ENCODE results near the gene KIFC1. TPM values are rescaled to one million over a fixed set of nuclear protein-coding genes. Genes with fewer than 3 reads are reported as not detected.

KIFC1 gene
- total RNA-seq, 2 donors from 2014 or later: 56.6 to 94.3 TPM

DNA sequence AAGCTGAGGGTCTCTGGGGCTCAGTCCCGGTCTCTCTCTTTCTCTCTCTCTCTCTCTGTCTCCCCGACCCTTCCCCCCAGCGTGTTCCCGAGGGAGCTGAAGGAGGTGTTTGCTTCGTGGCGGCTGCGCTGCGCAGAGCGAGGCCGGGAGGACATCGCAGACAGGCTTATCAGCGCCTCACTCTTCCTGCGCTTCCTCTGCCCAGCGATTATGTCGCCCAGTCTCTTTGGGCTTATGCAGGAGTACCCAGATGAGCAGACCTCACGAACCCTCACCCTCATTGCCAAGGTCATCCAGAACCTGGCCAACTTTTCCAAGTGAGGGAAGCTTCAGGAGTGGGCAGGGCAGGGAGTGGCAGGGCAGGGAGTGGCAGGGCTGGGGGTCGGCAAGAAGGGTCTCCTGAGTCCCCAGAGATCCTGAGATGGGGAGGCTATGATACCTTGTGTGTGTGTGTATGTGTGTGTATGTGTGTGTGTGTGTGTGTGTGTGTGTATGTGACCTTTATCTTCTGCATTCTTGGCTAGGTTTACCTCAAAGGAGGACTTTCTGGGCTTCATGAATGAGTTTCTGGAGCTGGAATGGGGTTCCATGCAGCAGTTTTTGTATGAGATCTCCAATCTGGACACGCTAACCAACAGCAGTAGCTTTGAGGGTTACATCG, 49.2 kb downstream of the KIFC1 start:
- Mint-ChIP-seq H3K27ac (no peak overlapping the region), H3K36me3 (ENCODE audit: low read depth) (peaks cover 74% of the 10 kb centered on the region), H3K4me3 (no peak overlapping the region), H3K9me3 (no peaks in the 10 kb centered on the region), H3K27me3 (ENCODE audit: insufficient read depth) (no peaks in the 10 kb centered on the region), H3K4me1 (no peaks in the 10 kb centered on the region)
- Histone ChIP-seq H3K27ac (ENCODE audit: low read depth, low read length) (no peak overlapping the region), H3K9me3 (ENCODE audit: control insufficient read depth, low read length) (no peaks in the 10 kb centered on the region), H3K4me3 (ENCODE audit: low read length) (no peak overlapping the region), H3K27me3 (ENCODE audit: control insufficient read depth, insufficient read depth, low read length, poor library complexity, severe bottlenecking) (no peaks in the 10 kb centered on the region), H3K9ac (ENCODE audit: extremely low read depth, low read length, poor library complexity, severe bottlenecking) (no peak overlapping the region), H3K4me1 (ENCODE audit: control insufficient read depth, insufficient read depth, low read length) (no peaks in the 10 kb centered on the region), H3K36me3 (ENCODE audit: control insufficient read depth, insufficient read depth, low read length) (peaks cover 70% of the 10 kb centered on the region)
- DNase-seq: no peak
- TF ChIP-seq, protein P1, sequence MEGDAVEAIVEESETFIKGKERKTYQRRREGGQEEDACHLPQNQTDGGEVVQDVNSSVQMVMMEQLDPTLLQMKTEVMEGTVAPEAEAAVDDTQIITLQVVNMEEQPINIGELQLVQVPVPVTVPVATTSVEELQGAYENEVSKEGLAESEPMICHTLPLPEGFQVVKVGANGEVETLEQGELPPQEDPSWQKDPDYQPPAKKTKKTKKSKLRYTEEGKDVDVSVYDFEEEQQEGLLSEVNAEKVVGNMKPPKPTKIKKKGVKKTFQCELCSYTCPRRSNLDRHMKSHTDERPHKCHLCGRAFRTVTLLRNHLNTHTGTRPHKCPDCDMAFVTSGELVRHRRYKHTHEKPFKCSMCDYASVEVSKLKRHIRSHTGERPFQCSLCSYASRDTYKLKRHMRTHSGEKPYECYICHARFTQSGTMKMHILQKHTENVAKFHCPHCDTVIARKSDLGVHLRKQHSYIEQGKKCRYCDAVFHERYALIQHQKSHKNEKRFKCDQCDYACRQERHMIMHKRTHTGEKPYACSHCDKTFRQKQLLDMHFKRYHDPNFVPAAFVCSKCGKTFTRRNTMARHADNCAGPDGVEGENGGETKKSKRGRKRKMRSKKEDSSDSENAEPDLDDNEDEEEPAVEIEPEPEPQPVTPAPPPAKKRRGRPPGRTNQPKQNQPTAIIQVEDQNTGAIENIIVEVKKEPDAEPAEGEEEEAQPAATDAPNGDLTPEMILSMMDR (conservative IDR thresholded peaks at IDR 0.05): no peak
- 90 to 91% methylated on average over 12 to 19 of the region's 19 CpGs for WGBS, 2 experiments (ENCODE audit: insufficient coverage in 1 of 2, insufficient read length in 1 of 2)

DNA sequence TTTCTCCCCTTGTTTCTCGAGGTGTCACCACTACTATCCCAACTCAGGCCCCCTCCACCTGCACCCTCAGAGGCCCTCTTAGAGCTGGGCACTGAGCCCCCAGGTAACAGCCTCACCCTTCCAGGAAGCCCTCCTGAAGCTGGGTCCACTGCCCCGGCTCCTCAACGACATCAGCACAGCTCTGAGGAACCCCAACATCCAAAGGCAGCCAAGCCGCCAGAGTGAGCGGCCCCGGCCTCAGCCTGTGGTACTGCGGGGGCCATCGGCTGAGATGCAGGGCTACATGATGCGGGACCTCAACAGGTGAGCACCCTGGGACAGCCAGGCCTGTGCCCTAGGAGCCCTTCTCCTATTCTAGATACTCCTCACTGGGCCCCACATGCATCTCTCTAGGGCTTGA, 49.8 kb downstream of the KIFC1 start:
- 82 to 94% methylated on average over 3 to 9 of the region's 9 CpGs for WGBS, 2 experiments (ENCODE audit: insufficient coverage in 1 of 2, insufficient read length in 1 of 2)
- Mint-ChIP-seq H3K36me3 (ENCODE audit: low read depth) (peaks cover 74% of the 10 kb centered on the region), H3K9me3 (no peaks in the 10 kb centered on the region), H3K27me3 (ENCODE audit: insufficient read depth) (no peaks in the 10 kb centered on the region), H3K27ac (no peak overlapping the region), H3K4me3 (no peak overlapping the region), H3K4me1 (no peaks in the 10 kb centered on the region)
- no peaks in the 10 kb centered on the region for H3K27me3 ChIP-seq (ENCODE audit: control insufficient read depth, insufficient read depth, low read length, poor library complexity, severe bottlenecking)
- H3K4me3 ChIP-seq (ENCODE audit: low read length): no peak overlapping the region
- no peaks in the 10 kb centered on the region for H3K4me1 ChIP-seq (ENCODE audit: control insufficient read depth, insufficient read depth, low read length)
- H3K36me3 ChIP-seq (ENCODE audit: control insufficient read depth, insufficient read depth, low read length): peaks cover 71% of the 10 kb centered on the region
- H3K9ac ChIP-seq (ENCODE audit: extremely low read depth, low read length, poor library complexity, severe bottlenecking): no peak overlapping the region
- H3K27ac ChIP-seq (ENCODE audit: low read depth, low read length): no peak overlapping the region
- no peaks in the 10 kb centered on the region for H3K9me3 ChIP-seq (ENCODE audit: control insufficient read depth, low read length)
- TF ChIP-seq, protein P1 (conservative IDR thresholded peaks at IDR 0.05): no peak
- no peak for DNase-seq

DNA sequence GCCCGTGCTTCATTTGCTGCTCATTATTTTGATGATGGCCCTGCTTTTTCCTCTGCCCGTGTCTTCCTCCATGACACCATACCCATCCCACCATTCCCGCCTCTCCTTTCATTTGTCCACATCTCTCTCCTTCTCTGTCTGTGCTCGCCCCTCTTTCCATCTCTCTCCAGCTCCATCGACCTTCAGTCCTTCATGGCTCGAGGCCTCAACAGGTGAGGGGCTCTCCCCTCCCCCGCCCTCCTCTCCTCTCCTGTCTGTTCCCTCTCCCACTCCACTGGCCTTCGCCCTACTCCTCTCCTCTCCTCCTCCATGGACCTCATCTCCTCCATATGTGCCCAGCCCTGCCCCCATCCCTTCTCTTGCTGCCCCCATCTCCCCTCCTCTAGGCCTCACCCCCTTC, 50.7 kb downstream of the KIFC1 start:
- WGBS, 2 experiments (ENCODE audit: insufficient coverage in 1 of 2, insufficient read length in 1 of 2): 86 to 92% methylated on average over 7 to 8 of the region's 8 CpGs
- Histone ChIP-seq H3K4me1 (ENCODE audit: control insufficient read depth, insufficient read depth, low read length) (no peaks in the 10 kb centered on the region), H3K36me3 (ENCODE audit: control insufficient read depth, insufficient read depth, low read length) (peaks cover 69% of the 10 kb centered on the region), H3K27me3 (ENCODE audit: control insufficient read depth, insufficient read depth, low read length, poor library complexity, severe bottlenecking) (no peaks in the 10 kb centered on the region), H3K4me3 (ENCODE audit: low read length) (no peak overlapping the region), H3K9me3 (ENCODE audit: control insufficient read depth, low read length) (no peaks in the 10 kb centered on the region), H3K27ac (ENCODE audit: low read depth, low read length) (no peak overlapping the region), H3K9ac (ENCODE audit: extremely low read depth, low read length, poor library complexity, severe bottlenecking) (no peak overlapping the region)
- DNase-seq: no peak
- H3K9me3 Mint-ChIP-seq: no peaks in the 10 kb centered on the region
- TF ChIP-seq, protein P1 (conservative IDR thresholded peaks at IDR 0.05): no peak
- H3K4me1 Mint-ChIP-seq: no peaks in the 10 kb centered on the region
- peaks cover 73% of the 10 kb centered on the region for H3K36me3 Mint-ChIP-seq (ENCODE audit: low read depth)
- no peak overlapping the region for H3K27ac Mint-ChIP-seq
- H3K4me3 Mint-ChIP-seq: no peak overlapping the region
- H3K27me3 Mint-ChIP-seq (ENCODE audit: insufficient read depth): no peaks in the 10 kb centered on the region

All from endodermal cell (in vitro differentiated cells).